ENCODE data around the gene TTC39B.
A peak's percentile ranks its signal among the peaks of the same experiment; 100 is the strongest.
"Not testable (repeated sequence)": the region's sequence is repeated elsewhere in the genome, so short reads cannot be mapped to it uniquely, and the experiment has no call there.

TTC39B gene

GRCh38 chr9:15344191-15344590 lies 37.2 kb upstream of the TTC39B start:
- TF ChIP-seq CTCF (conservative IDR thresholded peaks at IDR 0.05), result no peak
- no peak overlapping the region for H3K27ac ChIP-seq

GRCh38 chr9:15333376-15333881 lies 26.4 kb upstream of the TTC39B start:
- 0 out of 2 replicates have a peak, but pooled peaks have one; percentile 4 for TF ChIP-seq CTCF (conservative IDR thresholded peaks at IDR 0.05)
- H3K27ac ChIP-seq, result peak overlapping the region; percentile 59

GRCh38 chr9:15332939-15333338 lies 25.9 kb upstream of the TTC39B start:
- TF ChIP-seq CTCF (conservative IDR thresholded peaks at IDR 0.05), result peak; percentile 28
- peak overlapping the region; percentile 59 for H3K27ac ChIP-seq

GRCh38 chr9:15329539-15330109 lies 22.6 kb upstream of the TTC39B start:
- H3K27ac ChIP-seq, result no peak overlapping the region
- no peak for TF ChIP-seq CTCF (conservative IDR thresholded peaks at IDR 0.05)

GRCh38 chr9:15328946-15329345 lies 21.9 kb upstream of the TTC39B start:
- no peak for TF ChIP-seq CTCF (conservative IDR thresholded peaks at IDR 0.05)
- no peak overlapping the region for H3K27ac ChIP-seq

- not testable (repeated sequence) for H3K27ac ChIP-seq
These were observed 15.7 kb upstream of the TTC39B start for GRCh38 chr9:15322695-15323094.

GRCh38 chr9:15319661-15320060 lies 12.6 kb upstream of the TTC39B start:
- H3K27ac ChIP-seq, result not testable (repeated sequence)

- H3K27ac ChIP-seq, result no peak overlapping the region
- no peak for TF ChIP-seq CTCF (conservative IDR thresholded peaks at IDR 0.05)
These were observed 10.8 kb upstream of the TTC39B start for GRCh38 chr9:15317836-15318235.

- no peak overlapping the region for H3K27ac ChIP-seq
- TF ChIP-seq CTCF (conservative IDR thresholded peaks at IDR 0.05), result no peak
These were observed 4.6 kb upstream of the TTC39B start for GRCh38 chr9:15311607-15312006.
